ENCODE data around the gene C14orf132. TPM values are rescaled to one million over a fixed set of nuclear protein-coding genes. Genes with fewer than 3 reads are reported as not detected.

Gene C14orf132
- polyA plus RNA-seq, 2 donors: 4.2 to 5.9 TPM

- 92% methylated on average over 7 of the region's 7 CpGs for WGBS, 2 donors
- H3K4me3 ChIP-seq (ENCODE audit: low read depth in 1 of 2, low read length in 2 of 2): no peak overlapping the region
- H3K9me3 ChIP-seq (ENCODE audit: control insufficient read depth in 2 of 2, insufficient read depth in 1 of 2, low read depth in 1 of 2, low read length in 1 of 2): no peaks in the 10 kb centered on the region
- H3K27ac ChIP-seq (ENCODE audit: low read depth in 2 of 2, low read length in 1 of 2): no peak overlapping the region
- peaks cover 3 to 8% of the 10 kb centered on the region in 2 donors for H3K36me3 ChIP-seq (ENCODE audit: control insufficient read depth in 2 of 2, insufficient read depth in 2 of 2, low read length in 1 of 2)
- H3K4me1 ChIP-seq (ENCODE audit: control insufficient read depth in 2 of 2, insufficient read depth in 2 of 2, low read length in 1 of 2): peaks cover 6 to 11% of the 10 kb centered on the region in 2 donors
- no peaks in the 10 kb centered on the region for H3K27me3 ChIP-seq (ENCODE audit: control insufficient read depth in 1 of 2, insufficient read depth in 2 of 2, low read length in 2 of 2)
Observed at GRCh38 chr14:96088074-96088473, 48.9 kb downstream of the C14orf132 start.

GRCh38 chr14:96088481-96088880 is 49.3 kb downstream of the C14orf132 start:
- 88 to 95% methylated on average over 8 of the region's 8 CpGs for WGBS, 2 donors

GRCh38 chr14:96088911-96089310 is 49.7 kb downstream of the C14orf132 start:
- peaks cover 3 to 8% of the 10 kb centered on the region in 2 donors for H3K36me3 ChIP-seq (ENCODE audit: control insufficient read depth in 2 of 2, insufficient read depth in 2 of 2, low read length in 1 of 2)
- peaks cover 6 to 8% of the 10 kb centered on the region in 2 donors for H3K4me1 ChIP-seq (ENCODE audit: control insufficient read depth in 2 of 2, insufficient read depth in 2 of 2, low read length in 1 of 2)
- 92 to 93% methylated on average over 7 of the region's 7 CpGs for WGBS, 2 donors

More at GRCh38 chr14:96088481-96088880, 49.3 kb downstream of the C14orf132 start:
- H3K4me3 ChIP-seq (ENCODE audit: low read depth in 1 of 2, low read length in 2 of 2): no peak overlapping the region
- no peaks in the 10 kb centered on the region for H3K27me3 ChIP-seq (ENCODE audit: control insufficient read depth in 1 of 2, insufficient read depth in 2 of 2, low read length in 2 of 2)
- H3K27ac ChIP-seq (ENCODE audit: low read depth in 2 of 2, low read length in 1 of 2): no peak overlapping the region
- H3K36me3 ChIP-seq (ENCODE audit: control insufficient read depth in 2 of 2, insufficient read depth in 2 of 2, low read length in 1 of 2): peaks cover 3 to 8% of the 10 kb centered on the region in 2 donors
- H3K9me3 ChIP-seq (ENCODE audit: control insufficient read depth in 2 of 2, insufficient read depth in 1 of 2, low read depth in 1 of 2, low read length in 1 of 2): no peaks in the 10 kb centered on the region
- peaks cover 6 to 11% of the 10 kb centered on the region in 2 donors for H3K4me1 ChIP-seq (ENCODE audit: control insufficient read depth in 2 of 2, insufficient read depth in 2 of 2, low read length in 1 of 2)

GRCh38 chr14:96089401-96089800 is 50.2 kb downstream of the C14orf132 start:
- WGBS, 2 donors: 92 to 93% methylated on average over 4 of the region's 4 CpGs
- peaks cover 6 to 7% of the 10 kb centered on the region in 2 donors for H3K4me1 ChIP-seq (ENCODE audit: control insufficient read depth in 2 of 2, insufficient read depth in 2 of 2, low read length in 1 of 2)
- H3K27me3 ChIP-seq (ENCODE audit: control insufficient read depth in 1 of 2, insufficient read depth in 2 of 2, low read length in 2 of 2): no peaks in the 10 kb centered on the region
- H3K36me3 ChIP-seq (ENCODE audit: control insufficient read depth in 2 of 2, insufficient read depth in 2 of 2, low read length in 1 of 2): peaks cover 3 to 8% of the 10 kb centered on the region in 2 donors
- no peaks in the 10 kb centered on the region for H3K9me3 ChIP-seq (ENCODE audit: control insufficient read depth in 2 of 2, insufficient read depth in 1 of 2, low read depth in 1 of 2, low read length in 1 of 2)
- no peak overlapping the region for H3K4me3 ChIP-seq (ENCODE audit: low read depth in 1 of 2, low read length in 2 of 2)
- H3K27ac ChIP-seq (ENCODE audit: low read depth in 2 of 2, low read length in 1 of 2): no peak overlapping the region

More at GRCh38 chr14:96088911-96089310, 49.7 kb downstream of the C14orf132 start:
- H3K4me3 ChIP-seq (ENCODE audit: low read depth in 1 of 2, low read length in 2 of 2): no peak overlapping the region
- H3K9me3 ChIP-seq (ENCODE audit: control insufficient read depth in 2 of 2, insufficient read depth in 1 of 2, low read depth in 1 of 2, low read length in 1 of 2): no peaks in the 10 kb centered on the region
- no peak overlapping the region for H3K27ac ChIP-seq (ENCODE audit: low read depth in 2 of 2, low read length in 1 of 2)
- no peaks in the 10 kb centered on the region for H3K27me3 ChIP-seq (ENCODE audit: control insufficient read depth in 1 of 2, insufficient read depth in 2 of 2, low read length in 2 of 2)

DNA sequence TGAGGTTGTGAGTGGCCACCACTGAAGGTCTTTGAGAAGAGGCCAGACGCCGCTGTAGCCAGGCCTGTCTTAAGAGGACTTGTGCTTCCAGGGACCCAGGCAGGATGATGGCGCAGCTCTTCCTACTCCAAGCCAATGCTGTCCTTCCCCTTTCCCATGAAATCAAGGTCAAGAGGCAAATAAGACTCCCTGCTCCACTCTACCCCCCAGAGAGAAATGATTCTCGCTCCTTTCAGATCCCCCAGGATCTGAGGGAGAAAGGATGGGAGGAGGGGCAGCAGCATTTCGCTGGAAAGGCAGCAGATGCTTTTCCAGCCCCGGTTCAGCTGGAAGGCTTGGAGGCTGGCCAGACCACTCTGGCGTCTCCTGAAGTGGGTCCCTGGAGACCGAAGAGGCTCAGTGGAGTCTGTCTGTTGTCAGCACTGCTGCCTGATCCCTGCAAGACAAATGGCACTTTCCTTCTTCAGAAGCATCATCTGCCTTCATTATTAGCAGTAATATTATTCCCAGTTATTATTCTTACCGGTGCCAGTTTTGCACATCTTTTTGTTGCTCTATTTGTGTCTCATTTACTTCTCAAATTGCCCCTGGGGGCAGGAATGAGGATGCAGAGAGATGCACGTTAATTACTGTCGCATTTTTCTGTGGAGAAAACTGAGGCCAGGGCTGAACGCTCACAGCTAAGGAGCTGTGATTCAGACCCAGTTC is 51.4 kb downstream of the C14orf132 start:
- peaks cover 3 to 8% of the 10 kb centered on the region in 2 donors for H3K36me3 ChIP-seq (ENCODE audit: control insufficient read depth in 2 of 2, insufficient read depth in 2 of 2, low read length in 1 of 2)
- H3K4me1 ChIP-seq (ENCODE audit: control insufficient read depth in 2 of 2, insufficient read depth in 2 of 2, low read length in 1 of 2): peaks cover 7 to 13% of the 10 kb centered on the region in 2 donors
- no peak overlapping the region for H3K27ac ChIP-seq (ENCODE audit: low read depth in 2 of 2, low read length in 1 of 2)
- 49 to 58% methylated on average over 12 of the region's 12 CpGs for WGBS, 2 donors
- no peaks in the 10 kb centered on the region for H3K27me3 ChIP-seq (ENCODE audit: control insufficient read depth in 1 of 2, insufficient read depth in 2 of 2, low read length in 2 of 2)
- no peak overlapping the region for H3K4me3 ChIP-seq (ENCODE audit: low read depth in 1 of 2, low read length in 2 of 2)
- H3K9me3 ChIP-seq (ENCODE audit: control insufficient read depth in 2 of 2, insufficient read depth in 1 of 2, low read depth in 1 of 2, low read length in 1 of 2): no peaks in the 10 kb centered on the region

DNA sequence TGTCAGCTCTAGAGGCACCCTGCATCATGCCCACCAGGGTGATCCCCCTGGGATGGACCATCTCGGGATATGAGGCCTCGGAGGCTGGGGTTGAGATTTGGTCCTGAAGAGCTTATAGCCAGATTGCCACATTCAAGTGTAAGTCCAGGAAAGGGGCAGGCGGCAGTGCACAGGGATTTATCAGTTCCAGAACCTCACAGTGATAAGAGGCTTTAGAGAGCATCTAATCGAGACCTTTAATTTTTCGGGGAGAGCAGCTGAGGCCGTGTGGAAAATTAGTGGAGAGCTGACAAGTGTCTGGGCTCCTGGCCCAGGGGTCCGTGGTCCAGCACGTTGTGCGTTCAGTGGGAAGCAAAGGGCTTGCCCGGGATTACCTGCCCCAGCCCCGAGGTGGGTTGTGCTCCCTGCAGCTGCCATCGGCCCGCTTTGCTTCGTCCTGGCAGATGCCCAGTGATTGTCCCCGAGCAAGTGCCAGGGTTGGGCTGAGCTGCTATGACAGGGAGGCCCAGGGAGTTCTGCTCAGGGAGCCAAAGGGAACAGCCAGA is 52.1 kb downstream of the C14orf132 start:
- Histone ChIP-seq H3K4me1 (ENCODE audit: control insufficient read depth in 2 of 2, insufficient read depth in 2 of 2, low read length in 1 of 2) (peaks cover 12 to 13% of the 10 kb centered on the region in 2 donors), H3K27ac (ENCODE audit: low read depth in 2 of 2, low read length in 1 of 2) (no peak overlapping the region), H3K36me3 (ENCODE audit: control insufficient read depth in 2 of 2, insufficient read depth in 2 of 2, low read length in 1 of 2) (peaks cover 3 to 8% of the 10 kb centered on the region in 2 donors), H3K4me3 (ENCODE audit: low read depth in 1 of 2, low read length in 2 of 2) (no peak overlapping the region), H3K9me3 (ENCODE audit: control insufficient read depth in 2 of 2, insufficient read depth in 1 of 2, low read depth in 1 of 2, low read length in 1 of 2) (no peaks in the 10 kb centered on the region), H3K27me3 (ENCODE audit: control insufficient read depth in 1 of 2, insufficient read depth in 2 of 2, low read length in 2 of 2) (no peaks in the 10 kb centered on the region)
- 57 to 59% methylated on average over 15 of the region's 15 CpGs for WGBS, 2 donors

DNA sequence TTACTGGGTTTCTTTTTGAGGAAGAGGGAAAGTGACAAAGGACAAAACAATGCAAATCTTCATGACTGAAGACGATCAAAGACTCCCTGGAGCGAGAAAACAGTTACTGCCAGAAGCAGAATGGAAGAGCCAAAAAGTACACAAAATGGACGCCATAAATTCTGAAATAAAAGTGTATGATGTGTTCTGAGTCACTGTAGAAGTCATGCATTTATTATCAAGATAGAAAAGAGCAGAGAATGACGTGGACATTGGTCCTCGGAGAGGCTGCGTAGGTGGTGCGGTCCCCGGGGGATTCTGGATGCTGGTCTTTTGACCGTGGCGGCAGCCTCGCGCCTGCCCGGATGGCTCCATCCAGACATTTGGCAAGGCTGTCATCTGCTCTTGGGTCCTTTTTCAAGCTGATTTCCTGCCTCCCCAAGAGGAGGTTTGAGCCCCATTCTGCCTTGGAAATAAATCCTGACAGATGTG is 52.8 kb downstream of the C14orf132 start:
- Histone ChIP-seq H3K27ac (ENCODE audit: low read depth in 2 of 2, low read length in 1 of 2) (no peak overlapping the region), H3K4me1 (ENCODE audit: control insufficient read depth in 2 of 2, insufficient read depth in 2 of 2, low read length in 1 of 2) (peaks cover 6 to 7% of the 10 kb centered on the region in 2 donors)
- 85 to 86% methylated on average over 13 of the region's 13 CpGs for WGBS, 2 donors

GRCh38 chr14:96092936-96093335 is 53.8 kb downstream of the C14orf132 start:
- Histone ChIP-seq H3K4me1 (ENCODE audit: control insufficient read depth in 2 of 2, insufficient read depth in 2 of 2, low read length in 1 of 2) (peaks cover 6 to 7% of the 10 kb centered on the region in 2 donors), H3K9me3 (ENCODE audit: control insufficient read depth in 2 of 2, insufficient read depth in 1 of 2, low read depth in 1 of 2, low read length in 1 of 2) (no peaks in the 10 kb centered on the region), H3K4me3 (ENCODE audit: low read depth in 1 of 2, low read length in 2 of 2) (no peak overlapping the region), H3K27me3 (ENCODE audit: control insufficient read depth in 1 of 2, insufficient read depth in 2 of 2, low read length in 2 of 2) (no peaks in the 10 kb centered on the region), H3K27ac (ENCODE audit: low read depth in 2 of 2, low read length in 1 of 2) (no peak overlapping the region), H3K36me3 (ENCODE audit: control insufficient read depth in 2 of 2, insufficient read depth in 2 of 2, low read length in 1 of 2) (peaks cover 3 to 4% of the 10 kb centered on the region in 2 donors)
- WGBS, 2 donors: 84 to 93% methylated on average over 3 of the region's 3 CpGs

More for the DNA sequence above, 52.8 kb downstream of the C14orf132 start:
- Histone ChIP-seq H3K4me3 (ENCODE audit: low read depth in 1 of 2, low read length in 2 of 2) (no peak overlapping the region), H3K36me3 (ENCODE audit: control insufficient read depth in 2 of 2, insufficient read depth in 2 of 2, low read length in 1 of 2) (peaks cover 3 to 8% of the 10 kb centered on the region in 2 donors), H3K27me3 (ENCODE audit: control insufficient read depth in 1 of 2, insufficient read depth in 2 of 2, low read length in 2 of 2) (no peaks in the 10 kb centered on the region), H3K9me3 (ENCODE audit: control insufficient read depth in 2 of 2, insufficient read depth in 1 of 2, low read depth in 1 of 2, low read length in 1 of 2) (no peaks in the 10 kb centered on the region)

- no peaks in the 10 kb centered on the region for H3K27me3 ChIP-seq (ENCODE audit: control insufficient read depth in 1 of 2, insufficient read depth in 2 of 2, low read length in 2 of 2)
- peaks cover 6 to 7% of the 10 kb centered on the region in 2 donors for H3K4me1 ChIP-seq (ENCODE audit: control insufficient read depth in 2 of 2, insufficient read depth in 2 of 2, low read length in 1 of 2)
- no peak overlapping the region for H3K4me3 ChIP-seq (ENCODE audit: low read depth in 1 of 2, low read length in 2 of 2)
- no peaks in the 10 kb centered on the region for H3K9me3 ChIP-seq (ENCODE audit: control insufficient read depth in 2 of 2, insufficient read depth in 1 of 2, low read depth in 1 of 2, low read length in 1 of 2)
- 71 to 82% methylated on average over 4 of the region's 4 CpGs for WGBS, 2 donors
- H3K36me3 ChIP-seq (ENCODE audit: control insufficient read depth in 2 of 2, insufficient read depth in 2 of 2, low read length in 1 of 2): peaks cover 0 to 1% of the 10 kb centered on the region in 2 donors
- no peak overlapping the region for H3K27ac ChIP-seq (ENCODE audit: low read depth in 2 of 2, low read length in 1 of 2)
Observed at GRCh38 chr14:96094211-96094610, 55.0 kb downstream of the C14orf132 start.
